ENCODE results near the gene RAD51B. TPM values are rescaled to one million over a fixed set of nuclear protein-coding genes. Genes with fewer than 3 reads are reported as not detected.

RAD51B gene
- total RNA-seq, 1 experiment from 2014 or later, result 10.8 TPM

DNA sequence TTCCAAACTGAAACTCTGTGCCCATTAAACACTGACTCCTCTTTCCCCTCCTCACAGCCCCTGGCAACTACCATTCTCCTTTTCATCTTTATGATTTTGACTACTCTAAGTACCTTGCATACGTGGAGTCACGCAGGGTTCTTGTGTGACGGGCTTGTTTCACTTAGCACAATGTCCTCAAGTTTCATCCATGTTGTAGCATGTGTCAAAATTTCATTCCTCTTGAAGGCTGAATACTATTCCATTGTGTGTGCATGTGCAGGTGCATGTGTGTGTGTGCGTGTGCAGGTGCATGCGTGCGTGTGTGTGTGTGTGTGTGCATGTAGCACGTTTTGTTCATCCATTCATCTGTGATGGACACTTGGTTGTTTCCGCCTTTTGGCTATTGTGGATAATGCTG is 867.1 kb downstream of the RAD51B start:
- Histone ChIP-seq H3K4me2 (ENCODE audit: low read length) (no peak overlapping the region), H3F3A (ENCODE audit: low read length, unreplicated experiment) (peaks cover 8% of the 10 kb centered on the region), H3K27me3 (ENCODE audit: low read length) (no peaks in the 10 kb centered on the region), H3K4me3 (ENCODE audit: low read length) (no peak overlapping the region), H3K79me2 (ENCODE audit: low read length) (no peaks in the 10 kb centered on the region), H3K4me1 (ENCODE audit: insufficient read depth, low read length) (peaks cover 71% of the 10 kb centered on the region), H4K20me1 (ENCODE audit: low read length) (no peaks in the 10 kb centered on the region), H3K9ac (ENCODE audit: low read length) (no peak overlapping the region), H3K9me2 (replicated peaks; ENCODE audit: low read length) (no peaks in the 10 kb centered on the region), H3K36me3 (ENCODE audit: low read depth, low read length) (0 out of 2 replicates have a peak, but pooled peaks cover 4% of the 10 kb centered on the region), H3K9me3 (ENCODE audit: low read length) (no peaks in the 10 kb centered on the region; the same call in 1 of the 2 replicates), H3K27ac (ENCODE audit: low read length) (peak overlapping the region; percentile 96), H2AFZ (ENCODE audit: low read length) (no peak overlapping the region)
- no peak for DNase-seq
- TF ChIP-seq EZH2 (IDR thresholded peaks at IDR 0.05; ENCODE audit: low read length, unreplicated experiment), result no peak
- no peak for TF ChIP-seq EZH2phosphoT487 (IDR thresholded peaks at IDR 0.05; ENCODE audit: borderline replicate concordance, low read length)
- TF ChIP-seq, protein P1, sequence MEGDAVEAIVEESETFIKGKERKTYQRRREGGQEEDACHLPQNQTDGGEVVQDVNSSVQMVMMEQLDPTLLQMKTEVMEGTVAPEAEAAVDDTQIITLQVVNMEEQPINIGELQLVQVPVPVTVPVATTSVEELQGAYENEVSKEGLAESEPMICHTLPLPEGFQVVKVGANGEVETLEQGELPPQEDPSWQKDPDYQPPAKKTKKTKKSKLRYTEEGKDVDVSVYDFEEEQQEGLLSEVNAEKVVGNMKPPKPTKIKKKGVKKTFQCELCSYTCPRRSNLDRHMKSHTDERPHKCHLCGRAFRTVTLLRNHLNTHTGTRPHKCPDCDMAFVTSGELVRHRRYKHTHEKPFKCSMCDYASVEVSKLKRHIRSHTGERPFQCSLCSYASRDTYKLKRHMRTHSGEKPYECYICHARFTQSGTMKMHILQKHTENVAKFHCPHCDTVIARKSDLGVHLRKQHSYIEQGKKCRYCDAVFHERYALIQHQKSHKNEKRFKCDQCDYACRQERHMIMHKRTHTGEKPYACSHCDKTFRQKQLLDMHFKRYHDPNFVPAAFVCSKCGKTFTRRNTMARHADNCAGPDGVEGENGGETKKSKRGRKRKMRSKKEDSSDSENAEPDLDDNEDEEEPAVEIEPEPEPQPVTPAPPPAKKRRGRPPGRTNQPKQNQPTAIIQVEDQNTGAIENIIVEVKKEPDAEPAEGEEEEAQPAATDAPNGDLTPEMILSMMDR (conservative IDR thresholded peaks at IDR 0.05; ENCODE audit: low read depth, low read length), result no peak
- intact Hi-C loops (cut with micrococcal nuclease), result loop anchor here (1.0 to 2.0 kb wide), 2 partner anchors 88 to 274 kb away; no protein-coding TSS in a partner anchor
- BruUV-seq (replicated peaks), result no TSS peak
- no peak for ATAC-seq
- ChIA-PET POLR2A (ENCODE audit: unreplicated experiment) (interaction anchor here (0.6 kb wide), 1 partner anchor 1293 kb away, joined by 3 read pairs; no protein-coding TSS in a partner anchor), CTCF (no interaction called here)

DNA sequence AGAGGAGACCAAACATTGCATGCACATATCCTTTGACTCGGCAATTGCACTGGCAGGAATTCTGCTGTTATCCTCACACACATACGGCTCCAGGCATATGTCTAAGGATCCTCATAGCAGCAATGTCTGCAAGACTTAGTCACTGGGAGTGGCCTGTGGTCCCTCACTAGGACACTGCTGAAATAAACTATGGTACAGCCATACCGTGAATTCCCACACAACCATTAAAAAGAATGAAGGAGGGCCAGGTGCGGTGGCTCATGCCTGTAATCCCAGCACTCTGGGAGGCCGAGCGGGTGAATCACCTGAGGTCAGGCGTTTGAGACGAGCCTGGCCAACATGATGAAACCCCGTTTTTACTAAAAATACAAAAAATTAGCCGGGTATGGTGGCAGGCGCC is 868.2 kb downstream of the RAD51B start:
- Histone ChIP-seq H3K9ac (ENCODE audit: low read length) (peak overlapping the region; percentile 44), H3K4me2 (ENCODE audit: low read length) (0 out of 2 replicates have a peak overlapping the region, but pooled peaks have one; percentile 20), H3F3A (ENCODE audit: low read length, unreplicated experiment) (peaks cover 8% of the 10 kb centered on the region), H3K4me1 (ENCODE audit: insufficient read depth, low read length) (peaks cover 61% of the 10 kb centered on the region), H3K27ac (ENCODE audit: low read length) (peak overlapping the region; percentile 77), H3K79me2 (ENCODE audit: low read length) (no peaks in the 10 kb centered on the region), H3K36me3 (ENCODE audit: low read depth, low read length) (0 out of 2 replicates have a peak, but pooled peaks cover 4% of the 10 kb centered on the region), H3K9me3 (ENCODE audit: low read length) (no peaks in the 10 kb centered on the region; the same call in 1 of the 2 replicates), H3K4me3 (ENCODE audit: low read length) (no peak overlapping the region), H2AFZ (ENCODE audit: low read length) (0 out of 2 replicates have a peak overlapping the region, but pooled peaks have one; percentile 25), H3K9me2 (replicated peaks; ENCODE audit: low read length) (no peaks in the 10 kb centered on the region), H4K20me1 (ENCODE audit: low read length) (no peaks in the 10 kb centered on the region), H3K27me3 (ENCODE audit: low read length) (no peaks in the 10 kb centered on the region)
- no peak for TF ChIP-seq EZH2phosphoT487 (IDR thresholded peaks at IDR 0.05; ENCODE audit: borderline replicate concordance, low read length)
- TF ChIP-seq EZH2 (IDR thresholded peaks at IDR 0.05; ENCODE audit: low read length, unreplicated experiment), result no peak
- TF ChIP-seq, protein P1 (conservative IDR thresholded peaks at IDR 0.05; ENCODE audit: low read depth, low read length), result no peak
- no TSS peak for BruUV-seq (replicated peaks)
- intact Hi-C loops (cut with micrococcal nuclease), result loop anchor here (1.0 to 2.0 kb wide), 2 partner anchors 89 to 275 kb away; no protein-coding TSS in a partner anchor
- peak; percentile 79 for ATAC-seq
- CTCF ChIA-PET, result no interaction called here
- DNase-seq, result peak; percentile 96
- POLR2A ChIA-PET (ENCODE audit: unreplicated experiment), result interaction anchor here (0.6 kb wide), 1 partner anchor 51 kb away, joined by 7 read pairs; no protein-coding TSS in a partner anchor

DNA sequence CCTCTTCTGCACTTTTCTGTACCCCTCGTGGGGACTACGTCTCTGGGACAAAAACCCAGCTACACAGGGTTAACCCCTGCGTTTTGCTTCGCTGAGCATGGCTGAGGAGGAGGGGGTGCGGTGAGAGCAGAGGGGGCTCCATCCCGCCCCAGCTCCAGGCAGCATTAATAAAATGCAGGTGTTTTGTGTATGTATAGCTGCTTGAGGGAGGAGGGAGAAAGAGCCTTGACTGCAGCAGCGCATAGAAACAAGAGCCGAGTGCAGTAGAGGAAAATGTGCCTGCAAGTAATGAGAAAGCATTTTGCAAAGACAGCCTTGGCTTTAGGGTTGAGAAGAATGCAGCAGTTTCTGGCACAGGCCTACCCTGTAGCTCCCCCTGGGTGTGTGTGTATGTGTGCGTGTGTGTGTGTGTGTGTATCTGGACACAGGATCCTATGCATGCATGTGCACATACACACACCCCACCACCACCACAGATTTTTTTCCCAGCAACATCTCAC is 869.3 kb downstream of the RAD51B start:
- no peak overlapping the region for H2AFZ ChIP-seq (ENCODE audit: low read length)
- no peaks in the 10 kb centered on the region for H3K27me3 ChIP-seq (ENCODE audit: low read length)
- no peak for TF ChIP-seq EZH2phosphoT487 (IDR thresholded peaks at IDR 0.05; ENCODE audit: borderline replicate concordance, low read length)
- TF ChIP-seq, protein P1 (conservative IDR thresholded peaks at IDR 0.05; ENCODE audit: low read depth, low read length), result no peak
- no peak for TF ChIP-seq EZH2 (IDR thresholded peaks at IDR 0.05; ENCODE audit: low read length, unreplicated experiment)
- H3K27ac ChIP-seq (ENCODE audit: low read length), result peak overlapping the region; percentile 77
- peak overlapping the region; percentile 44; the same call in 1 of the 2 replicates for H3K9ac ChIP-seq (ENCODE audit: low read length)
- peaks cover 8% of the 10 kb centered on the region for H3F3A ChIP-seq (ENCODE audit: low read length, unreplicated experiment)
- intact Hi-C loops (cut with micrococcal nuclease), result no loop called here
- no peak overlapping the region for H3K4me3 ChIP-seq (ENCODE audit: low read length)
- DNase-seq, result peak; percentile 23
- H3K4me1 ChIP-seq (ENCODE audit: insufficient read depth, low read length), result peaks cover 54% of the 10 kb centered on the region
- POLR2A ChIA-PET (ENCODE audit: unreplicated experiment), result no interaction called here
- H4K20me1 ChIP-seq (ENCODE audit: low read length), result no peaks in the 10 kb centered on the region
- no peaks in the 10 kb centered on the region for H3K79me2 ChIP-seq (ENCODE audit: low read length)
- CTCF ChIA-PET, result interaction anchor here (0.5 kb wide), 1 partner anchor 141 kb away, joined by 4 read pairs; no protein-coding TSS in a partner anchor
- no TSS peak for BruUV-seq (replicated peaks)
- no peaks in the 10 kb centered on the region; the same call in 1 of the 2 replicates for H3K9me3 ChIP-seq (ENCODE audit: low read length)
- no peak overlapping the region for H3K4me2 ChIP-seq (ENCODE audit: low read length)
- ATAC-seq, result no peak
- H3K36me3 ChIP-seq (ENCODE audit: low read depth, low read length), result 0 out of 2 replicates have a peak, but pooled peaks cover 4% of the 10 kb centered on the region
- H3K9me2 ChIP-seq (replicated peaks; ENCODE audit: low read length), result no peaks in the 10 kb centered on the region

Data from PC-3 (cell line).